Stimulated activated CD4-positive, alpha-beta T cell treated with anti-CD3 and anti-CD28 coated beads, Interleukin-1b, Interleukin-23, amount 100 ng/mL, for 1 hour (primary cell): ENCODE measurements around the gene LIN37.

Source experiments
- DNase-seq, 2 donors: peaks; one replicate each; pipeline ENCODE4 v3.0.0-alpha.2; 2020; ENCODE audit warnings: low read depth in 2 of 2

LIN37 gene

GRCh38 chr19:35748106-35749020, at the start of gene LIN37:
TSS of gene LIN37 (plus strand) at chr19:35748576. CDS start at chr19:35748725, 149 bp downstream.
- peak; percentile 89 to 96 for DNase-seq

- peak; percentile 74 to 81 for DNase-seq
Observed at GRCh38 chr19:35702223-35703012, 46.0 kb upstream of the LIN37 start.

GRCh38 chr19:35703343-35703742, 45.0 kb upstream of the LIN37 start:
- no peak for DNase-seq

- no peak for DNase-seq
Observed at GRCh38 chr19:35704218-35704617, 44.2 kb upstream of the LIN37 start, which contains the start of gene ZBTB32. TSS of gene ZBTB32 (plus strand) at chr19:35704558. CDS start at chr19:35714627, 10,069 bp downstream.

GRCh38 chr19:35708391-35708790, 40.0 kb upstream of the LIN37 start:
- no peak for DNase-seq

GRCh38 chr19:35710784-35711723, 37.3 kb upstream of the LIN37 start:
- DNase-seq: no peak

- no peak for DNase-seq
Observed at GRCh38 chr19:35712567-35713505, 35.5 kb upstream of the LIN37 start.

- DNase-seq: no peak
Observed at GRCh38 chr19:35713506-35713850, 34.9 kb upstream of the LIN37 start.

GRCh38 chr19:35713904-35714495, 34.4 kb upstream of the LIN37 start:
- no peak for DNase-seq

GRCh38 chr19:35714601-35715354, 33.6 kb upstream of the LIN37 start:
- DNase-seq: no peak

GRCh38 chr19:35715355-35715809, 33.0 kb upstream of the LIN37 start:
- no peak for DNase-seq

- DNase-seq: no peak
Observed at GRCh38 chr19:35715981-35716800, 32.2 kb upstream of the LIN37 start.

GRCh38 chr19:35716801-35717664, 31.3 kb upstream of the LIN37 start:
- DNase-seq: peak; percentile 91 to 94

- no peak for DNase-seq
Observed at GRCh38 chr19:35717665-35718344, 30.6 kb upstream of the LIN37 start, which contains the start of gene KMT2B. TSS of gene KMT2B (plus strand) at chr19:35718003. CDS start at chr19:35718019, 16 bp downstream.

GRCh38 chr19:35718345-35719041, 29.9 kb upstream of the LIN37 start:
- no peak for DNase-seq
